GM23248 (cell line): ENCODE data around the gene PTPRS.

Experiments used
- EZH2 ChIP-seq: fragments of 200-600 bp; sonication (generic); IDR thresholded peaks from 2 replicates; pipeline ENCODE4 v1.6.1; 2018; ENCODE audit warnings: antibody characterized with exemption, mild to moderate bottlenecking; ENCODE audit not compliant: insufficient read depth, poor library complexity, severe bottlenecking
- EZH2phosphoT487 ChIP-seq: fragments of 200-600 bp; sonication (generic); IDR thresholded peaks from 2 replicates; pipeline ENCODE4 v1.6.1; 2018; ENCODE audit warnings: antibody characterized with exemption, moderate library complexity, mild to moderate bottlenecking, low read depth; ENCODE audit not compliant: insufficient read depth

DNA sequence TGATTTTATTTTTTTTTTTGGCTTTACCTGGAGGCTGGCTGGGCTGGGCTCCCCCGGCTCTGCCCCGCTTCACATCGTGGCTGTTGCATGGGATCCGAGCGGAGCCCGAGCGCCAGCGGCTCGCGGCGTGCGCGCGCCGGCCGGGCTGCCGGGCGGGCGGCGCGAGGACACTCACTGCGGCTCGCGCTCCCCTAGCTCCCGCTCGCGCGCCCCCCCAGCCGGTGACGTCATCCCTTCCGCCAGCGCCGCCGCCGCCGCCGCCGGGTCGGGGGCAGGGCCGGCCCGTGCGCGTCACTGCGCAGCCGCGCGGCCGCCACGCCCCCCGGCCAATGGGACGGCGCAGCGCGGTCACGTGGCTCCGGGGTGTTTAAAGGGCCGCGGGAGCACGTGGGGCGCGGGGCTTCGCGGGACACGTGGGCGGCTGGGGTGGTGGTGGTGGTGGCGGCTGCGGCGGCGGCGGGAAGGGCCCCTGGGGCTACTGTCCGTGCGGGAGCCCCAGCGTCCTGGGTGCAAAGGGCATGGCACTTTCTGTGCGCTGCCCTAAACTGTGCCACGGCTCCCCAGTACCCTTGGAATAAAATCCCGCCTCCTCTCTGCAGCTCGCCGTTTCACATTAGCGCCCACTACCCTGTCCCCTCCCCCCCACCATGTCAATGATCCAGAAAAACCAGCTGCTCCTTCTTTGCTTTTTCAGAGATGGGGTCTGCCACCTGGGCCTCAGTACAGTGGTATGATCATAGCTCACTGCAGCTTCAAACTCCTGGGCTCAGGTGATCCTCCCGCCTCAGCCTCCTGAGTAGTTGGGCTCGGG lies at the start of gene PTPRS:
- TF ChIP-seq EZH2 (no peak), EZH2phosphoT487 (no peak)
